Stimulated activated CD4-positive, alpha-beta T cell treated with anti-CD3 and anti-CD28 coated beads, Interleukin-12 subunit alpha, Interleukin-12 subunit beta, amount 100 ng/mL, for 4 hours (primary cell): ENCODE data around the gene DOCK9.
"Not testable (repeated sequence)": the region's sequence is repeated elsewhere in the genome, so short reads cannot be mapped to it uniquely, and the experiment has no call there.

Experiments
- DNase-seq: peaks from one replicate; pipeline ENCODE4 v3.0.0-alpha.2; 2020

DOCK9 gene

DNA sequence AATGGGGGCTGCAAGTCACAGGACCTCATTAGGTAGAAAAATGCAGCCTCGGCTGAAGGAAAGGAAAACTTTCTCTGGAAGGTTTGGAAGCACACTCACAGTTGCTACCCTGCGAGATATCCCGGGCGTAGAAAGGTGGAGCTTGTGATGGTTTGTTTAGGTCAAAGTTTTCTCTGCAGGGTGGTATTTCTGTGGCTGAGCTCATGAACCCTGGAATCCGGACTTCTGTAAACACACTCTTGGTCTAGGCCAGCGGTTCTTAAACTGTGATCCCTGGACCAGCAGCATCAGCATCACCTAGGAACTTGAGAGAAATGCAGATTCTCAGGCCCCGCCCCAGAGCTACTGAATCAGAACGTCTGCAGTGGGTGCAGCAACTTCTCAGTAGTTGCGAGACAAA, 222.1 kb downstream of the DOCK9 start:
- no peak for DNase-seq

GRCh38 chr13:98755116-98755515, 222.7 kb downstream of the DOCK9 start:
- DNase-seq: no peak

- not testable (repeated sequence) for DNase-seq
These were observed 223.4 kb downstream of the DOCK9 start for GRCh38 chr13:98754468-98754867.

DNA sequence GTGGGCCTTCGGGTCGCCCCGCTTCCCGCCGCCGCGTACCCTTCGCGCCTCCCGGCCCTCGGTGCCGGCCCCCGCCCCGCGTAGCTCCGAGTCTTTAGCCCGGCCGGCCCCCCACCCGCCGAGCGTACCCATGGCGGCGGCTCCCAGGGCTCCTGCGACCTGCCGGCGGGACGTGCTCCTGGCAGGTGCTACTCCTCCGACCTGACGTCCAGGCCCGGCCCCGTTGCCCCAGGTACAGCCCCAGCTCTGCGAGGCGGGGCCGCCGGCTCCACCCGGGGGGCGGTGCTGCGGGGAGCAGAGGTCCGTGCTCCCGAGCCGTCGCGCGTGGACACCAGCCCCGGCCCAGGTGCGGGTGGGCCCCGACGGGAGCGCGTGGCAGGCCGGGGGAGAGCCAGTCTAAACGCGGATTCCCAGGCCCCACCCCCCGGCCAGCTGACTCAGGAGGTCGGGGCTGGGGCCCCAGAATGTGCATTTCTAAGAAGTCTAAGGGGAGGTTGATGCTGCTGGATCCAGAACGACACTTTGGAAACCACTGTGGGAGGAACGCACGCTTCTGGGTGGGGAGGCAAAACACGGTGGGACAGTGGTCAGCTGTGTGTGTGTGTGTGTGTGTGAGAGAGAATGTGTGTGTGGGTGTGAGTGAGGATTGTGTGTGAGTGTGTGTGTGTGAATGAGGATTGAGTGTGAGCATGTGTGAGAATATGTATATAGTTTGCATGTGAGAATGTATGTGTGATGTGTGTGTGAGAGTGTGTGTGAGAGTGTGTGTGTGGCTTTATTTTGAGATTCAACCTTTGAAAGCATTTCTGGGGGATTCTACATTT, 225.2 kb downstream of the DOCK9 start, which contains the start of gene SLC15A1:
Gene SLC15A1, minus strand, starts transcription at position 206 of the 824 bp plus-strand sequence. Its CDS starts 74 bp downstream, at position 132.
- DNase-seq: no peak

DNA sequence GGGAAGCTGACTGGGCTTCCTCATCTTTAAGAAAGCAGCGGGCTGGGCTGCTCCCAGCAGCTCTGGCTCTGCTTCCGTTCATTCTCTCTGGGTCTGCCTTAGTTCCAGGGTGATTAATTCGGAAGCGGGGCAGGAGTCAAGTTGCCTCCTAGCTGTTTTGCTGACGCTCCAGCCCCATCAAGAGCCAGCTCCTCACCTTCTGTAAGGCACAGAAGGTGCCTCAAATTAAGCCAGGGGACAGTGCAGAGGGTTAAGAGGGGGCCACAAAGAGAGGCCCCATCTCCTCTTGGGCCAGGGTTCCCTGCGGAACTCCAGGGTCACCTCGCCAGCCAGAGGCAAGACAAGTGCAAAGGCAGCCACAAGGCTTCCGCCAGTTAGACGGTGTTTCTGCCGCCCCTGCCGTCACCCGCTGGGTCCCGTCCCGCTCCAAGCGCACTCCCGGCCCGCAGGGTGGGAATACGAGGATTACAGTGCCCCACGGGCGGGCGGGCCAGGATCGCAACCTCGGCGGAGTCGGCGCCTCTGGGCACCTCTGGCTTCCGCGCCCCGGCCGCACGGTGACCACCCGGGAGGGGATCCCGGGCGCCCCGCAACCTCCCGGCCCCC, 225.9 kb downstream of the DOCK9 start:
- DNase-seq: no peak

DNA sequence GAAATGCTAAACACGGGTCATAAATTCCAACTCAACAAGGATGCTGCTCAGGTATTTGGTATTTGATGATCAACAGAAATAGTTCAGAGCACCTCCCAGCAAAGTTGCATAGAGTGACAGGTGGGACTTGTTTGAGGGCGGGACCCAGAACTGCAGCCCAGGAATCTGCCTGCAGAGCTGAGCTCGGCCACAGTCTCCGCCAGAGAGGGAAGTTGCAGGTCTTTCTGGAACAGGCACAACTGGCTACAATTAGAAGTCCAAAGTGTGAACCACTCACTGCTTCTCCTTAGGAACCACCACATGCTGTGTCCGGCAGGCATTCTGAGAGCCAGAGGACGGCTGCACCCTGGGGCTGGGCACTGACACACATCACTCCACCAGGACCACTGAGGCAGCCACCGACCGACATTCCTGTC, 226.5 kb downstream of the DOCK9 start:
- no peak for DNase-seq

GRCh38 chr13:98749501-98749900, 228.4 kb downstream of the DOCK9 start:
- no peak for DNase-seq

DNA sequence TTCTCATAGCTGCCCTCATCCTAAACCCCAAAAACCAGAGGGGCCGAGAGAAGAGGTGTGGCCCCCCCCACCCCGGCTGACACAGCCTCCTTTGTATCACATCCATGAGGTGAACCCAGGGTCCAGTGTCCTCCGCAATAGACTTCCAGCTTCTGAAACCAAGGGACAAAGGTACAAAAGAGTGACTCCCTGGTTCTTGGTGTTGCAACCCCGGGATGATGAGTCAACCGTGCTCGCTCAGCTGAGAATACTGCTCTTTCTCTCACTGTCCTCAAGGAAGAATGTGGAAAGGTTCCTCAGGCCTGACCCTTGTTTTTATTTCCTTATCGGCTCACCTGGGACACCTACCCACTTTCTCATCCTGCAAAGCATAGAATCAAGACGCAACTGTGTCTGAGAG, 230.9 kb downstream of the DOCK9 start:
- DNase-seq: no peak
